Thyroid gland (tissue), 4 donors: ENCODE results near the gene KRT86. TPM values are rescaled to one million over a fixed set of nuclear protein-coding genes. Genes with fewer than 3 reads are reported as not detected.
A peak's percentile ranks its signal among the peaks of the same experiment; 100 is the strongest.

Experiments used
- DNase-seq, 2 donors: peaks; one replicate each; pipeline ENCODE4 v3.0.0-alpha.2; 2019
- H3K27ac ChIP-seq, 3 donors: fragments of 200-600 bp; sonication (generic); 1 replicate in 2 of 3; 2 replicates in 1 of 3; pipeline ENCODE4 v1.5.1; 2016 to 2019; ENCODE audit warnings: mild to moderate bottlenecking in 1 of 3, moderate library complexity in 1 of 3
- H3K27me3 ChIP-seq: fragments of 200-600 bp; sonication (generic); one replicate; pipeline ENCODE4 v1.5.1; 2019
- H3K36me3 ChIP-seq, 2 donors: fragments of 200-600 bp; sonication (generic); one replicate each; pipeline ENCODE4 v1.5.1; 2016 to 2019
- H3K4me1 ChIP-seq, 2 donors: fragments of 200-600 bp; sonication (generic); one replicate each; pipeline ENCODE4 v1.5.1; 2017 to 2019
- H3K4me3 ChIP-seq, 3 donors: fragments of 200-600 bp; sonication (generic); replicated peaks in 1 of 3; 1 replicate in 2 of 3; 2 replicates in 1 of 3; pipeline ENCODE4 v1.5.1; 2016; ENCODE audit warnings: mild to moderate bottlenecking in 1 of 3
- H3K9me3 ChIP-seq: fragments of 200-600 bp; sonication (generic); one replicate; pipeline ENCODE4 v1.5.1; 2017
- CTCF ChIP-seq, 6 experiments: fragments of 200-600 bp in 3 of 6; fragments of 450-650 bp in 3 of 6; sonication (generic) in 3 of 6; IDR thresholded peaks; one replicate each; pipeline ENCODE4 v1.5.1; 2016 to 2019; ENCODE audit warnings: antibody characterized with exemption in 6 of 6, mild to moderate bottlenecking in 2 of 6, inconsistent platforms in 1 of 6, moderate library complexity in 1 of 6
- POLR2A ChIP-seq, 2 donors: fragments of 450-650 bp; IDR thresholded peaks; one replicate each; pipeline ENCODE4 v1.6.1; 2017; ENCODE audit warnings: antibody characterized with exemption in 2 of 2, mild to moderate bottlenecking in 2 of 2, moderate library complexity in 1 of 2
- WGBS, 2 donors: methylation state at CpG; one replicate each; pipeline ENCODE4 v1.1.5; 2017; 5-methylcytosine and 5-hydroxymethylcytosine counted together
- intact Hi-C: fragments of 100-400 bp; cut with DNase I; formaldehyde crosslinking; loops from one replicate; pipeline ENCODE4 v1.15.1; 2023
- total RNA-seq, 4 donors: library from RNA; depleted of rRNA; stranded (reverse); fragments of >200 nt; gene quantifications; one replicate each; pipeline ENCODE4 v1.2.3, GENCODE V29; 2016

The KRT86 gene
- total RNA-seq, result 1 to 10 TPM in 1 of 4 donors, under 1 TPM in 3; 0.13 to 1.1 (median 0.42) TPM

DNA sequence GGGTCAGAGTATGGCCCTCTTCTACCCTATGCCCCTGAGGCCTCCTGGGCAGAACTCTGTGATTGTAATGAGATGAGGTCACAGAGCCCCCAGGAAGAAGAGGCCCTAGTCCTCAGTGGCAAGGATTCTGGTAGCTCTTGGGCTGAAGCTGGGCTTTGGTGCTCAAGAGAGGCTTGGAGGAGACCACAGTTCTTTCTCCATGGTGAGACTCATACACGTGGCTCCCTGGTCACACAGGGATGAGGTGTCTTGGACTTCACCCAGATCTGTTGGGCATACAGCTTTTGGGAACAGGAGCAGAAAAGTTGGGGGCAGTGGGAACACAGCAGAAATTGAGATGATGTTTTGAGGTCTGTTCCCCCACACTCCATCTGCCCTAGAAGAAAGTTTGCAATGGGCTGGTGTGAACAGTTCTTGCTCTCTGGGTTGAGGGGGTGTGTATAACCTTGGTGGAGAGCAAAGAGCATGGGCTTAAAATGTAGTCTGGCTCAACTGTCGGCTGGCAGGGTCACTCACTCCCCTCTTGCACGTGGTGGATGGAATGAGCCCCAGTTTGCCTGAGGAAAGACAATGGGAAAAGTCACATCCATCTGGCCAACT is at the start of gene KRT86:
Gene KRT86, plus strand, starts transcription at position 125 of the 600 bp plus-strand sequence. CDS start 27,272 bp downstream, outside the sequence.
- Histone ChIP-seq H3K27me3 (no peaks in the 10 kb centered on the region), H3K36me3 (no peaks in the 10 kb centered on the region), H3K4me1 (peaks cover 10 to 19% of the 10 kb centered on the region in 2 donors), H3K4me3 (no peak within 1 kb of the TSS), H3K9me3 (no peaks in the 10 kb centered on the region), H3K27ac (no peak within 1 kb of the TSS)
- no peak for DNase-seq
- intact Hi-C loops, result no loop called here
- TF ChIP-seq POLR2A (IDR thresholded peaks at IDR 0.05) (no peak), CTCF (IDR thresholded peaks at IDR 0.05) (no peak)
- 71 to 82% methylated on average over 3 of the region's 3 CpGs for WGBS, 2 donors

GRCh38 chr12:52225752-52226151 is 48.7 kb upstream of the KRT86 start:
- intact Hi-C loops, result no loop called here
- DNase-seq, result peak; percentile 52 to 56
- Histone ChIP-seq H3K27ac (peak overlapping the region; percentile 81 to 87 (median 84)), H3K36me3 (no peaks in the 10 kb centered on the region), H3K4me3 (no peak overlapping the region), H3K27me3 (no peaks in the 10 kb centered on the region), H3K4me1 (peaks cover 41 to 60% of the 10 kb centered on the region in 2 donors), H3K9me3 (no peaks in the 10 kb centered on the region)
- TF ChIP-seq POLR2A (IDR thresholded peaks at IDR 0.05) (peak in 1 of 2 donors; percentile 35), CTCF (IDR thresholded peaks at IDR 0.05) (no peak)
- 32 to 36% methylated on average over 4 of the region's 4 CpGs for WGBS, 2 donors

GRCh38 chr12:52226446-52226845 is 48.0 kb upstream of the KRT86 start:
- TF ChIP-seq CTCF (IDR thresholded peaks at IDR 0.05) (no peak), POLR2A (IDR thresholded peaks at IDR 0.05) (no peak)
- 67 to 71% methylated on average over 4 of the region's 4 CpGs for WGBS, 2 donors
- Histone ChIP-seq H3K4me3 (no peak overlapping the region), H3K4me1 (peaks cover 39 to 60% of the 10 kb centered on the region in 2 donors), H3K9me3 (no peaks in the 10 kb centered on the region), H3K36me3 (no peaks in the 10 kb centered on the region), H3K27me3 (no peaks in the 10 kb centered on the region), H3K27ac (peak overlapping the region; percentile 81 to 87 (median 84))
- DNase-seq, result no peak
- intact Hi-C loops, result no loop called here

DNA sequence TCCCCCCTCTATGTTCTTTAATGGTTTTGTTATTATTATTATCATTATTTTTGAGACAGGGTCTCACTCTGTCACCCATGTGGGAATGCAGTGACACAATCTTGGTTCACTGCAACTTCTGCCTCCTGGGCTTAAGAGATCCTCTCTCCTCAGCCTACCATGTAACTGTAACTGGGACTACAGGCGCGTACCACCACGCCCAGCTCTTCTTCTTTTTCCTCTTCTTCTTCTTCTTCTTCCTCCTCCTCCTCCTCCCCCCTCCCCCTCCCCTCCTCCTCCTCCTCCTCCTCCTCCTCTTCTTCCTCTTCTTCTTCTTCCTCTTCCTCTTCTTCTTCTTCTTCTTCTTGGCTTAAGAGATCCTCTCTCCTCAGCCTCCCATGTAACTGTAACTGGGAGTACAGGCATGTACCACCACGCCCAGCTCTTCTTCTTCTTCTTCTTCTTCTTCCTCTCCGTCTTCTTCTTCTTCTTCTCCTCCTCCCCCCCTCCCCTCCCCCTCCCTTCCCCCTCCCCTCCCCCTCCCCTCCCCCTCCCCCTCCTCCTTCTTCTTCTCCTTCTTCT is 46.8 kb upstream of the KRT86 start:
- WGBS, 2 donors, result 73 to 77% methylated on average over 5 of the region's 5 CpGs
- Histone ChIP-seq H3K27me3 (no peaks in the 10 kb centered on the region), H3K36me3 (no peaks in the 10 kb centered on the region), H3K4me3 (no peak overlapping the region), H3K4me1 (peaks cover 45 to 60% of the 10 kb centered on the region in 2 donors), H3K9me3 (no peaks in the 10 kb centered on the region), H3K27ac (peak overlapping the region in 2 of 3 donors; percentile 81 to 87)
- no peak for DNase-seq
- TF ChIP-seq POLR2A (IDR thresholded peaks at IDR 0.05), result no peak
- TF ChIP-seq CTCF (IDR thresholded peaks at IDR 0.05), result no peak
- intact Hi-C loops, result no loop called here

GRCh38 chr12:52228366-52228765 is 46.1 kb upstream of the KRT86 start:
- H3K9me3 ChIP-seq, result no peaks in the 10 kb centered on the region
- peaks cover 38 to 55% of the 10 kb centered on the region in 2 donors for H3K4me1 ChIP-seq
- DNase-seq, result no peak
- WGBS, 2 donors, result 83 to 88% methylated on average over 3 of the region's 3 CpGs
- no peaks in the 10 kb centered on the region for H3K36me3 ChIP-seq
- TF ChIP-seq CTCF (IDR thresholded peaks at IDR 0.05), result no peak
- TF ChIP-seq POLR2A (IDR thresholded peaks at IDR 0.05), result no peak
- H3K27ac ChIP-seq, result peak overlapping the region in 2 of 3 donors; percentile 99 to 100
- no peak overlapping the region for H3K4me3 ChIP-seq
- intact Hi-C loops, result no loop called here
- no peaks in the 10 kb centered on the region for H3K27me3 ChIP-seq
